Activated B cell treated with CpG ODN at 0.5 μM for 24 hours (primary cell): ENCODE data around the gene CCL7. TPM values are rescaled to one million over a fixed set of nuclear protein-coding genes. Genes with fewer than 3 reads are reported as not detected.

Experiments
- ATAC-seq: fragments of 200-7000 bp; cut with Tn5 transposase; one replicate; pipeline ENCODE4 v1.10.0; 2021; ENCODE audit warnings: low read depth, mild to moderate bottlenecking, moderate library complexity
- CTCF ChIA-PET: fragments of 350-600 bp; sonication (Branson Sonifier 250); formaldehyde crosslinking; loops from one replicate; lab custom pipeline; 2021; ENCODE audit warnings: antibody characterized with exemption; lab: Charles Lee
- POLR2A ChIA-PET: fragments of 350-600 bp; sonication (Branson Sonifier 250); formaldehyde crosslinking; loops from one replicate; lab custom pipeline; 2021; ENCODE audit warnings: antibody characterized with exemption; lab: Charles Lee
- DNase-seq: peaks from one replicate; pipeline ENCODE4 v3.0.0; 2022
- H3K27ac Mint-ChIP-seq: one replicate; pipeline ENCODE4 v1.8.0; 2020; ENCODE audit warnings: mixed read lengths
- H3K27me3 Mint-ChIP-seq: one replicate; pipeline ENCODE4 v1.8.0; 2021; ENCODE audit warnings: mixed read lengths
- H3K36me3 Mint-ChIP-seq: one replicate; pipeline ENCODE4 v1.8.0; 2021; ENCODE audit warnings: low read depth, mixed read lengths
- H3K4me1 Mint-ChIP-seq: one replicate; pipeline ENCODE4 v1.8.0; 2021; ENCODE audit warnings: mixed read lengths
- H3K4me3 Mint-ChIP-seq: one replicate; pipeline ENCODE4 v1.8.0; 2020; ENCODE audit warnings: mild to moderate bottlenecking, mixed read lengths
- H3K9me3 Mint-ChIP-seq: one replicate; pipeline ENCODE4 v1.8.0; 2020; ENCODE audit warnings: mixed read lengths
- intact Hi-C: fragments of 100-400 bp; cut with micrococcal nuclease; formaldehyde crosslinking; loops from one replicate; pipeline ENCODE4 v1.15.1; 2024
- total RNA-seq: library from RNA; stranded (reverse); gene quantifications from 2 replicates; pipeline ENCODE4 v1.2.3, GENCODE V29; 2022
- TF ChIP-seq, protein P1 (sequence below): fragments of 200-600 bp; IDR thresholded peaks from one replicate; pipeline ENCODE4 v1.8.0; 2022; ENCODE audit warnings: antibody characterized with exemption, mild to moderate bottlenecking

Gene CCL7
- total RNA-seq, 1 donor from 2014 or later = not detected

DNA sequence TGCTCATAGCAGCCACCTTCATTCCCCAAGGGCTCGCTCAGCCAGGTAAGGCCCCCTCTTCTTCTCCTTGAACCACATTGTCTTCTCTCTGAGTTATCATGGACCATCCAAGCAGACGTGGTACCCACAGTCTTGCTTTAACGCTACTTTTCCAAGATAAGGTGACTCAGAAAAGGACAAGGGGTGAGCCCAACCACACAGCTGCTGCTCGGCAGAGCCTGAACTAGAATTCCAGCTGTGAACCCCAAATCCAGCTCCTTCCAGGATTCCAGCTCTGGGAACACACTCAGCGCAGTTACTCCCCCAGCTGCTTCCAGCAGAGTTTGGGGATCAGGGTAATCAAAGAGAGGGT, 14.7 kb upstream of the CCL7 start:
- Mint-ChIP-seq H3K36me3 (no peaks in the 10 kb centered on the region), H3K9me3 (no peaks in the 10 kb centered on the region), H3K4me1 (peaks cover 12% of the 10 kb centered on the region), H3K27me3 (peaks cover 36% of the 10 kb centered on the region), H3K4me3 (no peak overlapping the region), H3K27ac (no peak overlapping the region)
- ATAC-seq = no peak
- ChIA-PET POLR2A (no interaction called here), CTCF (interaction anchor here (1.1 kb wide), 1 partner anchor 106 kb away, joined by 3 read pairs; no protein-coding TSS in a partner anchor)
- intact Hi-C loops = no loop called here
- TF ChIP-seq, protein P1, sequence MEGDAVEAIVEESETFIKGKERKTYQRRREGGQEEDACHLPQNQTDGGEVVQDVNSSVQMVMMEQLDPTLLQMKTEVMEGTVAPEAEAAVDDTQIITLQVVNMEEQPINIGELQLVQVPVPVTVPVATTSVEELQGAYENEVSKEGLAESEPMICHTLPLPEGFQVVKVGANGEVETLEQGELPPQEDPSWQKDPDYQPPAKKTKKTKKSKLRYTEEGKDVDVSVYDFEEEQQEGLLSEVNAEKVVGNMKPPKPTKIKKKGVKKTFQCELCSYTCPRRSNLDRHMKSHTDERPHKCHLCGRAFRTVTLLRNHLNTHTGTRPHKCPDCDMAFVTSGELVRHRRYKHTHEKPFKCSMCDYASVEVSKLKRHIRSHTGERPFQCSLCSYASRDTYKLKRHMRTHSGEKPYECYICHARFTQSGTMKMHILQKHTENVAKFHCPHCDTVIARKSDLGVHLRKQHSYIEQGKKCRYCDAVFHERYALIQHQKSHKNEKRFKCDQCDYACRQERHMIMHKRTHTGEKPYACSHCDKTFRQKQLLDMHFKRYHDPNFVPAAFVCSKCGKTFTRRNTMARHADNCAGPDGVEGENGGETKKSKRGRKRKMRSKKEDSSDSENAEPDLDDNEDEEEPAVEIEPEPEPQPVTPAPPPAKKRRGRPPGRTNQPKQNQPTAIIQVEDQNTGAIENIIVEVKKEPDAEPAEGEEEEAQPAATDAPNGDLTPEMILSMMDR = no peak
- no peak for DNase-seq

DNA sequence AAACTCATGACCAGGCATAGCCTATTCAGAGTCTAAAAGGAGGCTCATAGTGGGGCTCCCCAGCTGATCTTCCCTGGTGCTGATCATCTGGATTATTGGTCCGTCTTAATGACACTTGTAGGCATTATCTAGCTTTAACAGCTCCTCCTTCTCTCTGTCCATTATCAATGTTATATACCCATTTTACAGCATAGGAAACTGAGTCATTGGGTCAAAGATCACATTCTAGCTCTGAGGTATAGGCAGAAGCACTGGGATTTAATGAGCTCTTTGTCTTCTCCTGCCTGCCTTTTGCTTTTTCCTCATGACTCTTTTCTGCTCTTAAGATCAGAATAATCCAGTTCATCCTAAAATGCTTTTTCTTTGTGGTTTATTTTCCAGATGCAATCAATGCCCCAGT, 14.2 kb upstream of the CCL7 start:
- H3K9me3 Mint-ChIP-seq = no peaks in the 10 kb centered on the region
- no peak for DNase-seq
- TF ChIP-seq, protein P1 = no peak
- intact Hi-C loops = no loop called here
- ChIA-PET POLR2A (no interaction called here), CTCF (interaction anchor here (1.1 kb wide), 1 partner anchor 105 kb away, joined by 3 read pairs; no protein-coding TSS in a partner anchor)
- H3K36me3 Mint-ChIP-seq = no peaks in the 10 kb centered on the region
- ATAC-seq = no peak
- H3K4me3 Mint-ChIP-seq = no peak overlapping the region
- H3K4me1 Mint-ChIP-seq = peaks cover 12% of the 10 kb centered on the region
- peaks cover 41% of the 10 kb centered on the region for H3K27me3 Mint-ChIP-seq
- H3K27ac Mint-ChIP-seq = no peak overlapping the region

DNA sequence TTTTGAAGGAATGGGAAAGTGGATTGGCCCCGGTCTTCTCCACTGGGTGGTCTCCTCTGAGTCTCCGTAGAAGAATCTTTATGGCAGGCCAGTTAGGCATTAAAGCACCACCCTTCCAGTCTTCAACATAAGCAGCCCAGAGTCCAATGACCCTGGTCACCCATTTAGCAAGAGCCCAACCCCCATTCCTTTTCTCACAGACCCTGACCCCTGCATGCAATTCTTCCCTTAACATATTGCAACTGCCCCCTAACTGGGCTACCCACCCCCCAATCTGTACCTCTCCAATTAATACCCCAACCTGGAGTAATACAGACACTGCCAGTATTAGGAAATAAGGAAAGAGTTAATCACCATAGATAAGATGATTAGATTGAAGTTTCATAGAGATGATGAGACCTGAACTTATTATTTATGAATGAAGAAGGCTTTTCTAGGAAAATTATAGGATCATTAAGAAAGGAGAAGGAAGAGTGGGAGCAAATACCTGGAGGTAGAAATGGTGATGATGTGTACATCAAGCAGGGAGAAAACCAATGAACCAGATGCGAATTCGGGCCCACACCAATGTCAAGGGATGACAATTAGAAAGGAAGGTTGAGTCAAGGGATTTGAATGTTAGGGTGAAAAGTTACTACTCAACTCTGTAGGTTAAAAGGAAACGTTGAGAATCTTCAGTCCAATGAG, 12.6 kb upstream of the CCL7 start:
- CTCF ChIA-PET = no interaction called here
- H3K4me1 Mint-ChIP-seq = peaks cover 7% of the 10 kb centered on the region
- H3K27ac Mint-ChIP-seq = no peak overlapping the region
- DNase-seq (no peak), ATAC-seq (no peak)
- POLR2A ChIA-PET = no interaction called here
- H3K4me3 Mint-ChIP-seq = no peak overlapping the region
- intact Hi-C loops = no loop called here
- peaks cover 42% of the 10 kb centered on the region for H3K27me3 Mint-ChIP-seq
- no peaks in the 10 kb centered on the region for H3K9me3 Mint-ChIP-seq
- no peaks in the 10 kb centered on the region for H3K36me3 Mint-ChIP-seq
- TF ChIP-seq, protein P1 = no peak

DNA sequence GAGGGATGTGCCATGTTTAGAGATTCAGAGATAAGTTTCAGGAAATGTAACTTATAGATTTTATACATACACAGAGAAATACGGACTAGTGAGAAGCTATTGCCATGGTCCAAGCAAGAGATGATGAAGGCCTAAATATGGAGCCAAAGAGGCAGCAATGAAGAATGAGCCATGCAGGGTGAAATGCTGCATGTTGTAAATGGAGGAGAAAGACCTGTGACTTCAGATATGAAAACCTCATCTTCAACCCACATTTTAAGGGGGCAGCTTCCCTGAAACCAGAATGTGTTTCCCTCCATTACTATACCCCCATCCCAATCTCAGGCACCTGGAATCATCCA, 12.1 kb upstream of the CCL7 start:
- DNase-seq (no peak), ATAC-seq (no peak)
- Mint-ChIP-seq H3K4me3 (no peak overlapping the region), H3K4me1 (peaks cover 5% of the 10 kb centered on the region), H3K27ac (no peak overlapping the region), H3K27me3 (peaks cover 39% of the 10 kb centered on the region), H3K9me3 (no peaks in the 10 kb centered on the region), H3K36me3 (no peaks in the 10 kb centered on the region)
- ChIA-PET POLR2A (no interaction called here), CTCF (no interaction called here)
- intact Hi-C loops = no loop called here
- TF ChIP-seq, protein P1 = no peak

DNA sequence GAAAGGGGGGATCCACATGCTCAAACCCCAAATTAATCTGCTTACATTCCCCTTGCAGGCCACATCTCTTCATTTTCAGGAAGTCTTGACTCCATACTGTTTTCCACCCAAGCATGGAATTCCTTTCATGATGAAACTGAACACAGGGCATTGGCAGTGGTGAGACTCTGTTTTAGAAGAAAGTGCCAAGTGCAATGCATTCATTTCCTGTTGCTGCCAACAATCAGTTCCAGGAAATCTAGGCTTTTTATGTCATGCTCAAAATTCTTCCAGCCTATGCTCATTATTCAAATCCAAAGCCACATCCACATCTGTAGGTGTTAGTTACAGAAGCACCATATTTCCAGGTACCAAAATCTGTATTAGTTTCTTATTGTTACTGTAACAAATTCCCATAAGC, 10.9 kb upstream of the CCL7 start:
- Mint-ChIP-seq H3K27ac (no peak overlapping the region), H3K4me1 (peaks cover 5% of the 10 kb centered on the region), H3K4me3 (no peak overlapping the region), H3K27me3 (peaks cover 36% of the 10 kb centered on the region), H3K36me3 (no peaks in the 10 kb centered on the region), H3K9me3 (no peaks in the 10 kb centered on the region)
- CTCF ChIA-PET = no interaction called here
- DNase-seq (no peak), ATAC-seq (no peak)
- intact Hi-C loops = no loop called here
- TF ChIP-seq, protein P1 = no peak
- POLR2A ChIA-PET = no interaction called here
